Activated CD8-positive, alpha-beta T cell treated with anti-CD3 and anti-CD28 coated beads for 36 hours (primary cell): ENCODE data around the gene ATP6V1F. TPM values are rescaled to one million over a fixed set of nuclear protein-coding genes. Genes with fewer than 3 reads are reported as not detected.

Source experiments
- ATAC-seq: fragments of 200-7000 bp; cut with Tn5 transposase; one replicate; pipeline ENCODE4 v1.10.0; 2021; ENCODE audit warnings: mild to moderate bottlenecking, moderate library complexity
- CTCF ChIA-PET: fragments of 350-600 bp; sonication (Branson Sonifier 250); formaldehyde crosslinking; loops from one replicate; lab custom pipeline; 2021; ENCODE audit warnings: antibody characterized with exemption; lab: Charles Lee
- POLR2A ChIA-PET: fragments of 350-600 bp; sonication (Branson Sonifier 250); formaldehyde crosslinking; loops from one replicate; lab custom pipeline; 2021; ENCODE audit warnings: antibody characterized with exemption; lab: Charles Lee
- DNase-seq: peaks from one replicate; pipeline ENCODE4 v3.0.0-alpha.2; 2020
- H3K27ac Mint-ChIP-seq: one replicate; pipeline ENCODE4 v1.8.0; 2021; ENCODE audit warnings: mild to moderate bottlenecking, mixed read lengths
- H3K27me3 Mint-ChIP-seq: one replicate; pipeline ENCODE4 v1.8.0; 2021; ENCODE audit warnings: mixed read lengths
- H3K36me3 Mint-ChIP-seq: one replicate; pipeline ENCODE4 v1.8.0; 2021; ENCODE audit warnings: low read depth, mixed read lengths
- H3K4me1 Mint-ChIP-seq: one replicate; pipeline ENCODE4 v1.8.0; 2021; ENCODE audit warnings: low read depth, mixed read lengths
- H3K4me3 Mint-ChIP-seq: one replicate; pipeline ENCODE4 v1.8.0; 2021; ENCODE audit warnings: mild to moderate bottlenecking, moderate library complexity, mixed read lengths
- H3K9me3 Mint-ChIP-seq: one replicate; pipeline ENCODE4 v1.8.0; 2021; ENCODE audit warnings: mixed read lengths
- CTCF ChIP-seq: fragments of 200-600 bp; IDR thresholded peaks from one replicate; pipeline ENCODE4 v1.8.0; 2022; ENCODE audit warnings: antibody characterized with exemption, mild to moderate bottlenecking
- intact Hi-C: fragments of 100-400 bp; cut with micrococcal nuclease; formaldehyde crosslinking; loops from one replicate; pipeline ENCODE4 v1.10.0; 2022
- total RNA-seq, 2 experiments: library from RNA; stranded (reverse); gene quantifications; one replicate each; pipeline ENCODE4 v1.2.3, GENCODE V29; 2021

The ATP6V1F gene
- total RNA-seq, 2 experiments from 2014 or later, result 109 to 113 TPM

DNA sequence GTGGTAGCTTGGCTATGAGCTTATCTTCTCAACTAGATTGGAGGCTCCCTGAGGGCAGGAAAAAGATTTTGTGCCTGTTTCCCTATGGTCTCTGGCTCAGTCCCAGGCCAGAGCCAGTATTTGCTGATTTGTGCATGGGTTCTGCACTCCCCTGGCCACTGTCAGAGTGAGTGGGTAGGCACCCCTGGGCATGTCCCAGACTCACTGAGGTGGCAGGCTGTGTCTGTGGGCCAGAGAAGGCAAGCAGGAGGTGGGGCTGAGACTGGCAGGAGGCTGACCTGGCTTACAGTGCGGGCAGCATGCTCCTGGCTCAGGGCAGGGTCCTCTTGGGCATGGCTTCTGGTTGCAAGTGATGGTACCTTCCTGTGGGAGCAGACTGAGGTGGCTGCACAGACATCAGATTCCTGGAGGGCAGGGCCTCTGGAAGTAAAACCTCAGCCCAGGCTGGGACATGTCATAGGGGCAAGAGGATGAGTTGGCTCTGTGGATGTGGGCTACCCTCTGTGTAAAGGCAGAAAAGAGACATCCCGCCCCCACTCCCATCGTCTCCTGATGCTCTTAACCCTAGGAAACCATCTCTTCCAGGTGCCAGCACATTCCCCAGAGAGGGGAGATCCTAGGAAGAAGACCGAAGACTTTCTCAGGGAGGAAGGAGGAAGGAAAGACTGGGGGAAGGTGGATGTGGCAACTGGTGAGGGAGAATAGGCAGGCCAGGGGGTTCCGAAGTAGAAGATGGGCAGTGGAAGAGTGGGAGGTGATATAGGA lies 43.5 kb downstream of the ATP6V1F start:
- no peak overlapping the region for H3K4me3 Mint-ChIP-seq
- H3K27ac Mint-ChIP-seq, result no peak overlapping the region
- ATAC-seq (no peak), DNase-seq (no peak)
- intact Hi-C loops, result no loop called here
- TF ChIP-seq CTCF, result no peak
- ChIA-PET POLR2A (no interaction called here), CTCF (interaction anchor here (1.4 to 3.1 kb wide), 2 partner anchors 22 to 185 kb away, joined by 3 to 14 read pairs; no protein-coding TSS in a partner anchor)
- no peaks in the 10 kb centered on the region for H3K4me1 Mint-ChIP-seq
- peaks cover 34% of the 10 kb centered on the region for H3K27me3 Mint-ChIP-seq
- H3K36me3 Mint-ChIP-seq, result no peaks in the 10 kb centered on the region
- H3K9me3 Mint-ChIP-seq, result no peaks in the 10 kb centered on the region

GRCh38 chr7:128906766-128907559 lies 44.3 kb downstream of the ATP6V1F start:
- no peaks in the 10 kb centered on the region for H3K9me3 Mint-ChIP-seq
- no peak for DNase-seq
- no peak for TF ChIP-seq CTCF
- peaks cover 34% of the 10 kb centered on the region for H3K27me3 Mint-ChIP-seq
- H3K4me3 Mint-ChIP-seq, result no peak overlapping the region
- H3K27ac Mint-ChIP-seq, result no peak overlapping the region
- POLR2A ChIA-PET, result no interaction called here
- H3K4me1 Mint-ChIP-seq, result no peaks in the 10 kb centered on the region
- intact Hi-C loops, result no loop called here
- H3K36me3 Mint-ChIP-seq, result no peaks in the 10 kb centered on the region
- CTCF ChIA-PET, result interaction anchor here (3.1 kb wide), 1 partner anchor 185 kb away, joined by 14 read pairs; no protein-coding TSS in a partner anchor
- ATAC-seq, result no peak

DNA sequence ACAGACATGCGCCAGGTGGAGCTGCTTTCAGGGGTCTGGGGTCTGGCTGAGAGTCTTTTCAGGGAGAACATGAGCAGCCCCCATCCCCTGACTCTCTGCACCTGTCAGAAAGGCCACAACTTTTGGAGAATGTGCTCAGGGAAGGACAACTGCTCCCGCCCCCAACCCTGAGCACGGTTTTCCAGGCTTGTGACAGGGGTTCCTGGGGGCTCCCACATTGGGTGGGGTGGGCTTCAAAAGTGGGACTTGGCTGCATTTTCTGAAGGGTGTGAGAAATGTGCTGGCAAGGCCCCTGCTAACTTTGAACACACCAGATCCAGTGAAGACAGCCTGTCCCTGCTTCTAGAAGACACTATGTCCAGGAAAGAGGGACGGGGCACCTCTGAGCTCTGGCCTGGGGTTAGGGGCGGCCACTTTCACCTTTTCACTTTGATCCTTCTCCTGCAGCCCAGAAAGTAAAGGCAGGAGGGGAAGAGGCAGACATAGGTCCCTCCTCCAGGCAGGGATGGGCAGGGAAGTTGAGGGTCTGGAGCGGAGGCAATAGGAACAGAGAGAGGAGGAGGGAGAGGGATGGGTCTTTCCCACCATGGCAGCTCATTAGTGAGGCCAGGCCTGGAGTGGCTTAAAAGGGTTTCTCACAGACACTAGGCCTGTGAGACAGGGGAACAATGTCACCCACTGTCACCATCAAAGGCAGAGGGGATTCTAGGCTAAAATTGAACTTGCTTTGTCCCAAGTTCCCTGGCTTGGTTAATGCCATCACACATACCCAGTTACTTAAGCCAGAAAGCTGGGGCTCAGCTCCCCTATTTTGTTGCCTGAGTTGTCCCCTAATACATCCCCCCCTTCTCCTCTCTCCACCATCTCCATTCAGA lies 46.3 kb downstream of the ATP6V1F start:
- no peak for ATAC-seq
- no peaks in the 10 kb centered on the region for H3K9me3 Mint-ChIP-seq
- no peak overlapping the region for H3K27ac Mint-ChIP-seq
- DNase-seq, result no peak
- CTCF ChIA-PET, result interaction anchor here (3.1 kb wide), 1 partner anchor 183 kb away, joined by 14 read pairs; no protein-coding TSS in a partner anchor
- intact Hi-C loops, result no loop called here
- H3K4me3 Mint-ChIP-seq, result no peak overlapping the region
- H3K36me3 Mint-ChIP-seq, result no peaks in the 10 kb centered on the region
- H3K4me1 Mint-ChIP-seq, result no peaks in the 10 kb centered on the region
- peaks cover 35% of the 10 kb centered on the region for H3K27me3 Mint-ChIP-seq
- POLR2A ChIA-PET, result no interaction called here
- no peak for TF ChIP-seq CTCF

DNA sequence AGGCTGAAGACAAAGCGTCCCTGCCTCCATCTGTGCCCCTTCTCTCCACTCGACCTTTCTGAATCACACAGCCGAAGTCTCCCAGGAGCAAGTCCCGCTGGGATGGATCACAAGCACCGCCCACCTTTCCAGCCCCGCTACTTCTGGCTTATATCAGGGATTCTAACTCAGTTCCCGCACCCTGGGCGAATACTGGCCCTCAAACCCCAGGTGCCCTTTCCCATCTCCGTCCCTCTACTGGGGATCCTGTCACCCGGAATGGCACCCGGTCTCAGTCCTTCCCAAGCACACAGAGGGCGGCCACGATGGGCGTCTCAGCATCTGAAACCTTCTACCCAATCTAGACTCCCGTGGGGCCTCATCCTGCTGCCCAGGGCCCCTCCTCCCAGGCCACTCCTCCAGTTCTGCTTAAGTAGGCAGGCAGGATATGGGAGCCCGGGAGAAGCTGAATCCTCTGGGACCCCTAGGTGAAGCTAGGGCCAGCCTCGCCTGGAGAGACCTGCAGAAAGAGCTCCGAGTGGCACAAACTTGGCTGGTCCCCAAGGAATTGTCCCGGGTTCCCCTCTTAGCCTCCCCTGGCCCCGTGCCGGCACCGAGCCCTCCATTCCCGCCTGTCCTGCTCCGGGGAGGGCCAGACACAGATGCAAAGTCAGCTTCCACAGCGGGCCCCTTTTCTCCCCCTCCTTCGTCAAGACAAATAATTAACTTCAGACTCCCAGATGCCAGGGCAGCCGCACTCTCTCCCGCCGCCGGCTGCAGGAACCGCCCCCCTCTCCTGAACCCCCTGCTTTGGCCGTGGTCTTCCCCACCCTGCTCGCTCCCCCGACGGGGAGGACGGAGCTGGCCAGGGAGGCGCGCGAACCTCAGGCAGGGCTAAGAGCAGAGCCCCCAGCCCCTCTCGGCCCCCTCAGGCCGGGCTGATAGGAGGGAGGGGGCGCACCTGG lies 47.2 kb downstream of the ATP6V1F start:
- DNase-seq (no peak), ATAC-seq (no peak)
- Mint-ChIP-seq H3K4me1 (peaks cover 2% of the 10 kb centered on the region), H3K27ac (no peak overlapping the region), H3K36me3 (no peaks in the 10 kb centered on the region), H3K27me3 (peaks cover 41% of the 10 kb centered on the region), H3K9me3 (no peaks in the 10 kb centered on the region), H3K4me3 (no peak overlapping the region)
- intact Hi-C loops, result no loop called here
- ChIA-PET CTCF (interaction anchor here (2.3 kb wide), 1 partner anchor 182 kb away, joined by 13 read pairs; no protein-coding TSS in a partner anchor), POLR2A (no interaction called here)
- TF ChIP-seq CTCF, result no peak
